Sigmoid colon (tissue), 4 donors: ENCODE measurements around the gene HRH4.

Experiments used
- CTCF ChIP-seq, 4 experiments: fragments of 450-650 bp in 3 of 4; fragments of 200-600 bp in 1 of 4; IDR thresholded peaks; one replicate each; pipeline ENCODE4 v1.5.1; 2016 to 2019; ENCODE audit warnings: antibody characterized with exemption in 4 of 4, mild to moderate bottlenecking in 3 of 4, moderate library complexity in 2 of 4
- POLR2A ChIP-seq, 2 donors: fragments of 450-650 bp; IDR thresholded peaks; one replicate each; pipeline ENCODE4 v1.6.1; 2016; ENCODE audit warnings: antibody characterized with exemption in 2 of 2, mild to moderate bottlenecking in 2 of 2, moderate library complexity in 2 of 2
- POLR2AphosphoS5 ChIP-seq, 4 donors: sonication (generic); formaldehyde crosslinking; IDR thresholded peaks; one replicate each; pipeline ENCODE4 v1.6.1; 2017; ENCODE audit warnings: antibody characterized with exemption in 4 of 4

GRCh38 chr18:24491927-24492834 is 31.7 kb downstream of the HRH4 start:
- TF ChIP-seq POLR2A (IDR thresholded peaks at IDR 0.05) (no peak), CTCF (IDR thresholded peaks at IDR 0.05) (no peak), POLR2AphosphoS5 (IDR thresholded peaks at IDR 0.05) (no peak)
